ENCODE measurements around the gene C8G.

The C8G gene

GRCh38 chr9:136956604-136957003 lies 11.6 kb downstream of the C8G start:
- H3K27ac ChIP-seq = no peak overlapping the region
- DNase-seq (ENCODE audit: low read depth, low spot score) = no peak
- no peaks in the 10 kb centered on the region for H3K9me3 ChIP-seq (ENCODE audit: low read depth, low read length)
- H3K4me3 ChIP-seq = no peak overlapping the region
- no peaks in the 10 kb centered on the region for H3K36me3 ChIP-seq (ENCODE audit: insufficient read depth, low read length)
- TF ChIP-seq FOXP2 (optimal IDR thresholded peaks at IDR 0.05; ENCODE audit: control extremely low read depth, extremely low read length, insufficient read depth) (no peak), EZH2 (IDR thresholded peaks at IDR 0.05) (no peak), POLR2AphosphoS5 (IDR thresholded peaks at IDR 0.05; ENCODE audit: borderline replicate concordance, low read depth, low read length) (no peak)
- no peak overlapping the region for H3K9ac ChIP-seq (ENCODE audit: insufficient read length)

GRCh38 chr9:136957461-136957860 lies 12.4 kb downstream of the C8G start:
- Histone ChIP-seq H3K27ac (no peak overlapping the region), H3K4me3 (no peak overlapping the region), H3K9ac (ENCODE audit: insufficient read length) (no peak overlapping the region), H3K9me3 (ENCODE audit: low read depth, low read length) (no peaks in the 10 kb centered on the region), H3K36me3 (ENCODE audit: insufficient read depth, low read length) (no peaks in the 10 kb centered on the region)
- DNase-seq (ENCODE audit: low read depth, low spot score) = no peak
- no peak for TF ChIP-seq POLR2AphosphoS5 (IDR thresholded peaks at IDR 0.05; ENCODE audit: borderline replicate concordance, low read depth, low read length)
- TF ChIP-seq EZH2 (IDR thresholded peaks at IDR 0.05) = no peak
- TF ChIP-seq FOXP2 (optimal IDR thresholded peaks at IDR 0.05; ENCODE audit: control extremely low read depth, extremely low read length, insufficient read depth) = no peak

GRCh38 chr9:136957901-136958300 lies 12.9 kb downstream of the C8G start:
- Histone ChIP-seq H3K36me3 (ENCODE audit: insufficient read depth, low read length) (no peaks in the 10 kb centered on the region), H3K27ac (no peak overlapping the region), H3K9ac (ENCODE audit: insufficient read length) (no peak overlapping the region), H3K4me3 (no peak overlapping the region), H3K9me3 (ENCODE audit: low read depth, low read length) (no peaks in the 10 kb centered on the region)
- no peak for DNase-seq (ENCODE audit: low read depth, low spot score)
- TF ChIP-seq EZH2 (IDR thresholded peaks at IDR 0.05) (no peak), FOXP2 (optimal IDR thresholded peaks at IDR 0.05; ENCODE audit: control extremely low read depth, extremely low read length, insufficient read depth) (no peak), POLR2AphosphoS5 (IDR thresholded peaks at IDR 0.05; ENCODE audit: borderline replicate concordance, low read depth, low read length) (no peak)

GRCh38 chr9:136958473-136958872 lies 13.4 kb downstream of the C8G start:
- no peak overlapping the region for H3K9ac ChIP-seq (ENCODE audit: insufficient read length)
- no peak overlapping the region for H3K4me3 ChIP-seq
- no peak overlapping the region for H3K27ac ChIP-seq
- H3K36me3 ChIP-seq (ENCODE audit: insufficient read depth, low read length) = no peaks in the 10 kb centered on the region
- no peak for DNase-seq (ENCODE audit: low read depth, low spot score)
- no peak for TF ChIP-seq POLR2AphosphoS5 (IDR thresholded peaks at IDR 0.05; ENCODE audit: borderline replicate concordance, low read depth, low read length)
- no peak for TF ChIP-seq EZH2 (IDR thresholded peaks at IDR 0.05)
- TF ChIP-seq FOXP2 (optimal IDR thresholded peaks at IDR 0.05; ENCODE audit: control extremely low read depth, extremely low read length, insufficient read depth) = no peak
- no peaks in the 10 kb centered on the region for H3K9me3 ChIP-seq (ENCODE audit: low read depth, low read length)

- H3K36me3 ChIP-seq (ENCODE audit: insufficient read depth, low read length) = no peaks in the 10 kb centered on the region
- DNase-seq (ENCODE audit: low read depth, low spot score) = no peak
- TF ChIP-seq POLR2AphosphoS5 (IDR thresholded peaks at IDR 0.05; ENCODE audit: borderline replicate concordance, low read depth, low read length) (no peak), EZH2 (IDR thresholded peaks at IDR 0.05) (no peak), FOXP2 (optimal IDR thresholded peaks at IDR 0.05; ENCODE audit: control extremely low read depth, extremely low read length, insufficient read depth) (no peak)
- H3K9ac ChIP-seq (ENCODE audit: insufficient read length) = no peak overlapping the region
- H3K4me3 ChIP-seq = no peak overlapping the region
- no peaks in the 10 kb centered on the region for H3K9me3 ChIP-seq (ENCODE audit: low read depth, low read length)
- no peak overlapping the region for H3K27ac ChIP-seq
Measured at GRCh38 chr9:136958898-136959850, 14.1 kb downstream of the C8G start.

- Histone ChIP-seq H3K9ac (ENCODE audit: insufficient read length) (no peak overlapping the region), H3K27ac (no peak overlapping the region), H3K9me3 (ENCODE audit: low read depth, low read length) (no peaks in the 10 kb centered on the region), H3K36me3 (ENCODE audit: insufficient read depth, low read length) (no peaks in the 10 kb centered on the region), H3K4me3 (no peak overlapping the region)
- no peak for DNase-seq (ENCODE audit: low read depth, low spot score)
- TF ChIP-seq POLR2AphosphoS5 (IDR thresholded peaks at IDR 0.05; ENCODE audit: borderline replicate concordance, low read depth, low read length) (no peak), EZH2 (IDR thresholded peaks at IDR 0.05) (no peak)
Measured at GRCh38 chr9:136960212-136960937, 15.3 kb downstream of the C8G start.

GRCh38 chr9:136960938-136961275 lies 15.9 kb downstream of the C8G start:
- H3K27ac ChIP-seq = no peak overlapping the region

GRCh38 chr9:136961279-136962065 lies 16.4 kb downstream of the C8G start:
- Histone ChIP-seq H3K9me3 (ENCODE audit: low read depth, low read length) (no peaks in the 10 kb centered on the region), H3K9ac (ENCODE audit: insufficient read length) (no peak overlapping the region), H3K27ac (no peak overlapping the region), H3K4me3 (no peak overlapping the region), H3K36me3 (ENCODE audit: insufficient read depth, low read length) (no peaks in the 10 kb centered on the region)
- DNase-seq (ENCODE audit: low read depth, low spot score) = no peak
- TF ChIP-seq POLR2AphosphoS5 (IDR thresholded peaks at IDR 0.05; ENCODE audit: borderline replicate concordance, low read depth, low read length) (no peak), FOXP2 (optimal IDR thresholded peaks at IDR 0.05; ENCODE audit: control extremely low read depth, extremely low read length, insufficient read depth) (no peak), EZH2 (IDR thresholded peaks at IDR 0.05) (no peak)

More at GRCh38 chr9:136960938-136961275, 15.9 kb downstream of the C8G start:
- no peak for TF ChIP-seq POLR2AphosphoS5 (IDR thresholded peaks at IDR 0.05; ENCODE audit: borderline replicate concordance, low read depth, low read length)
- TF ChIP-seq FOXP2 (optimal IDR thresholded peaks at IDR 0.05; ENCODE audit: control extremely low read depth, extremely low read length, insufficient read depth) = no peak
- TF ChIP-seq EZH2 (IDR thresholded peaks at IDR 0.05) = no peak
- no peak overlapping the region for H3K9ac ChIP-seq (ENCODE audit: insufficient read length)
- H3K36me3 ChIP-seq (ENCODE audit: insufficient read depth, low read length) = no peaks in the 10 kb centered on the region
- no peaks in the 10 kb centered on the region for H3K9me3 ChIP-seq (ENCODE audit: low read depth, low read length)
- no peak for DNase-seq (ENCODE audit: low read depth, low spot score)
- H3K4me3 ChIP-seq = no peak overlapping the region

Measured in SK-N-MC (cell line).